ENCODE results near the gene JAK1. TPM values are rescaled to one million over a fixed set of nuclear protein-coding genes. Genes with fewer than 3 reads are reported as not detected.

The JAK1 gene
- total and polyA plus RNA-seq, 2 experiments from 2014 or later = 8.0 to 19.5 TPM

DNA sequence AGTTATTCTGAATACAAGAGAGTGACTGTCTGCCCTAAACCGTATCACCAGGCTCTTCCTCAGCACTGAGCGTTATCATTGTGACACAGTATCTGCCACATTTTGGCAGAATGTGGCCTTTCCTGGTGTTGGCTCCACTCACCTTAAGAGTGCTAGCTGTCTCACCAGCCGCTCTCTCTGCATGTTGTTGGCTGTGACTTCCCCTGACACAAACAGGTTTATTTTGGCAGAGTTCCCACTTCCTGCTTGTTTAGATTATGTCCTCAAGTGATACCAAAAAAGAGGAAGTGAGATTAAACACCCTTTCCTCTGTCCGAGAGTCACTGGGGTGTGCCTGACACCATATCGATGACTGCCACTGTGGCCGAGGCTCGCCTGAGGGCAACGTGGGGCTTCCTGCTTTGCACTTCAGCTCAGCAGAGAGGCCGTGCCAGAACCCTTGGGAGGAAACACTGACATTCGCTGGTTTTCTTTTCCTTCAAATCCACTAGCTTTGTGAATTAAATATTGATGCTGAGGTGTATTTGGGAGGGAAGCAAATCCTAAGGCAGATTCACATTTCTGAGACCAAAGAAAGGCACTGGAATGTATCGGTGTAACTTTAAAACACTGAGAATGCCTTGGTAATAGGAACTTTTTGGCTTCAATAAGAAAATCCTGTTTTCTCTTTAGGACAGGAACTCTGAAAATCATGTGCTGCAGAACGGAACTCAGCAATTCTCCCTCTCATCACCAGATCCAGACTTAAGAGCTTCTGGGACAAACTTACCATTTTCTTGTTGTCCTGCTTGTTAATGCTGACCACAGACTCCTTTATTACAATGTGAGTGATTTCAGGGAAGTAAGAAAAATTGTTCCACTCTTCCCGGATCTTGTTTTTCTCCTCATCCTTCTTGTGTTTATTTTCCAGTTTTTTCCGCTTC is 102.1 kb downstream of the JAK1 start:
- Mint-ChIP-seq H3K4me1 (peaks cover 14% of the 10 kb centered on the region), H3K9me3 (no peaks in the 10 kb centered on the region), H3K36me3 (ENCODE audit: low read depth) (peaks cover 19% of the 10 kb centered on the region; the same call in 2 of the 3 replicates), H3K27me3 (ENCODE audit: insufficient read depth, low read depth, poor library complexity) (peaks cover 3% of the 10 kb centered on the region), H3K4me3 (no peak overlapping the region), H3K27ac (no peak overlapping the region)
- H3K9me2 ChIP-seq (ENCODE audit: insufficient read depth) = 0 out of 2 replicates have a peak, but pooled peaks cover 3% of the 10 kb centered on the region
- H3F3A ChIP-seq (replicated peaks; ENCODE audit: low read depth) = no peaks in the 10 kb centered on the region
- H3K79me2 ChIP-seq (replicated peaks; ENCODE audit: insufficient read depth) = no peaks in the 10 kb centered on the region
- peaks cover 9% of the 10 kb centered on the region for H3K4me1 ChIP-seq (ENCODE audit: insufficient read depth)
- DNase-seq (ENCODE audit: low spot score) (no peak), ATAC-seq (no peak)
- no peak overlapping the region for H2AFZ ChIP-seq
- TF ChIP-seq EZH2phosphoT487 (IDR thresholded peaks at IDR 0.05; ENCODE audit: unreplicated experiment) = no peak
- TF ChIP-seq NANOG (IDR thresholded peaks at IDR 0.05; ENCODE audit: borderline replicate concordance) = no peak
- 0 out of 2 replicates have a peak, but pooled peaks cover 4% of the 10 kb centered on the region for H3K36me3 ChIP-seq (ENCODE audit: insufficient read depth)
- no peak overlapping the region for H3K4me2 ChIP-seq
- no peak overlapping the region for H3K4me3 ChIP-seq
- H3K27me3 ChIP-seq (ENCODE audit: insufficient read depth) = no peaks in the 10 kb centered on the region
- no peaks in the 10 kb centered on the region for H4K20me1 ChIP-seq (replicated peaks; ENCODE audit: insufficient read depth)
- 0 out of 2 replicates have a peak overlapping the region, but pooled peaks have one; percentile 18 for H3K27ac ChIP-seq (ENCODE audit: low read depth)

DNA sequence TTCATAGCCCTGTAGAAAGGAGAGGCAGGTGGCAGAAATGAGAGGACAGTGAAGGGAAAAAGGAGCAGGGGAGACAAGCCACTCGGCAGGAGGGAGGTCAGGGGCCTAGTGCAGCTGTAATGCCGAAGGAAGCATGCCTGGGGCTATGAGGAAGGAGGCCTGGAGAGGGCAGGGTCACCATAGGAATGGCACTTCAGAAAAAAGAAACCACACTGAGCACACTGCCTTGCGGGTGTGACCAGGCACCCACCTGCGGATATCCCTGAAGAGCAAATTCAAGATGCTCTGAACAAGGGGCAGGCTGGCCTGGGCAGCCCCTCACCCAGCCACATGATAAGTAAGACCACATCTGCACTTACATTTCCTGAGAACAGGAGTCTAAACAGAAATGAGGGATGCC is 104.7 kb downstream of the JAK1 start:
- Mint-ChIP-seq H3K27me3 (ENCODE audit: insufficient read depth, low read depth, poor library complexity) (peaks cover 5% of the 10 kb centered on the region), H3K4me1 (peaks cover 16% of the 10 kb centered on the region), H3K9me3 (no peaks in the 10 kb centered on the region), H3K27ac (no peak overlapping the region), H3K4me3 (no peak overlapping the region; the same call in 2 of the 3 replicates), H3K36me3 (ENCODE audit: low read depth) (peaks cover 19% of the 10 kb centered on the region; the same call in 2 of the 3 replicates)
- peak; percentile 99 for ATAC-seq
- Histone ChIP-seq H3F3A (replicated peaks; ENCODE audit: low read depth) (no peaks in the 10 kb centered on the region), H3K9me2 (ENCODE audit: insufficient read depth) (no peaks in the 10 kb centered on the region), H3K4me3 (no peak overlapping the region), H3K79me2 (replicated peaks; ENCODE audit: insufficient read depth) (no peaks in the 10 kb centered on the region), H2AFZ (no peak overlapping the region), H3K4me2 (no peak overlapping the region), H3K27me3 (ENCODE audit: insufficient read depth) (no peaks in the 10 kb centered on the region), H3K27ac (ENCODE audit: low read depth) (0 out of 2 replicates have a peak overlapping the region, but pooled peaks have one; percentile 62), H4K20me1 (replicated peaks; ENCODE audit: insufficient read depth) (no peaks in the 10 kb centered on the region), H3K36me3 (ENCODE audit: insufficient read depth) (0 out of 2 replicates have a peak, but pooled peaks cover 2% of the 10 kb centered on the region), H3K4me1 (ENCODE audit: insufficient read depth) (peaks cover 9% of the 10 kb centered on the region)
- no peak for TF ChIP-seq EZH2 (IDR thresholded peaks at IDR 0.05; ENCODE audit: low read depth, unreplicated experiment)
- TF ChIP-seq, protein P1, sequence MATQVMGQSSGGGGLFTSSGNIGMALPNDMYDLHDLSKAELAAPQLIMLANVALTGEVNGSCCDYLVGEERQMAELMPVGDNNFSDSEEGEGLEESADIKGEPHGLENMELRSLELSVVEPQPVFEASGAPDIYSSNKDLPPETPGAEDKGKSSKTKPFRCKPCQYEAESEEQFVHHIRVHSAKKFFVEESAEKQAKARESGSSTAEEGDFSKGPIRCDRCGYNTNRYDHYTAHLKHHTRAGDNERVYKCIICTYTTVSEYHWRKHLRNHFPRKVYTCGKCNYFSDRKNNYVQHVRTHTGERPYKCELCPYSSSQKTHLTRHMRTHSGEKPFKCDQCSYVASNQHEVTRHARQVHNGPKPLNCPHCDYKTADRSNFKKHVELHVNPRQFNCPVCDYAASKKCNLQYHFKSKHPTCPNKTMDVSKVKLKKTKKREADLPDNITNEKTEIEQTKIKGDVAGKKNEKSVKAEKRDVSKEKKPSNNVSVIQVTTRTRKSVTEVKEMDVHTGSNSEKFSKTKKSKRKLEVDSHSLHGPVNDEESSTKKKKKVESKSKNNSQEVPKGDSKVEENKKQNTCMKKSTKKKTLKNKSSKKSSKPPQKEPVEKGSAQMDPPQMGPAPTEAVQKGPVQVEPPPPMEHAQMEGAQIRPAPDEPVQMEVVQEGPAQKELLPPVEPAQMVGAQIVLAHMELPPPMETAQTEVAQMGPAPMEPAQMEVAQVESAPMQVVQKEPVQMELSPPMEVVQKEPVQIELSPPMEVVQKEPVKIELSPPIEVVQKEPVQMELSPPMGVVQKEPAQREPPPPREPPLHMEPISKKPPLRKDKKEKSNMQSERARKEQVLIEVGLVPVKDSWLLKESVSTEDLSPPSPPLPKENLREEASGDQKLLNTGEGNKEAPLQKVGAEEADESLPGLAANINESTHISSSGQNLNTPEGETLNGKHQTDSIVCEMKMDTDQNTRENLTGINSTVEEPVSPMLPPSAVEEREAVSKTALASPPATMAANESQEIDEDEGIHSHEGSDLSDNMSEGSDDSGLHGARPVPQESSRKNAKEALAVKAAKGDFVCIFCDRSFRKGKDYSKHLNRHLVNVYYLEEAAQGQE (IDR thresholded peaks at IDR 0.05; ENCODE audit: unreplicated experiment) = no peak
- TF ChIP-seq, protein P2, sequence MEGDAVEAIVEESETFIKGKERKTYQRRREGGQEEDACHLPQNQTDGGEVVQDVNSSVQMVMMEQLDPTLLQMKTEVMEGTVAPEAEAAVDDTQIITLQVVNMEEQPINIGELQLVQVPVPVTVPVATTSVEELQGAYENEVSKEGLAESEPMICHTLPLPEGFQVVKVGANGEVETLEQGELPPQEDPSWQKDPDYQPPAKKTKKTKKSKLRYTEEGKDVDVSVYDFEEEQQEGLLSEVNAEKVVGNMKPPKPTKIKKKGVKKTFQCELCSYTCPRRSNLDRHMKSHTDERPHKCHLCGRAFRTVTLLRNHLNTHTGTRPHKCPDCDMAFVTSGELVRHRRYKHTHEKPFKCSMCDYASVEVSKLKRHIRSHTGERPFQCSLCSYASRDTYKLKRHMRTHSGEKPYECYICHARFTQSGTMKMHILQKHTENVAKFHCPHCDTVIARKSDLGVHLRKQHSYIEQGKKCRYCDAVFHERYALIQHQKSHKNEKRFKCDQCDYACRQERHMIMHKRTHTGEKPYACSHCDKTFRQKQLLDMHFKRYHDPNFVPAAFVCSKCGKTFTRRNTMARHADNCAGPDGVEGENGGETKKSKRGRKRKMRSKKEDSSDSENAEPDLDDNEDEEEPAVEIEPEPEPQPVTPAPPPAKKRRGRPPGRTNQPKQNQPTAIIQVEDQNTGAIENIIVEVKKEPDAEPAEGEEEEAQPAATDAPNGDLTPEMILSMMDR (conservative IDR thresholded peaks at IDR 0.05; ENCODE audit: low read depth in 2 of 2) = peak; percentile 55 to 86
- DNase-seq (ENCODE audit: low spot score) = peak; percentile 86

Measured in GM23338 (cell line).